HepG2 (cell line): ENCODE data around the gene SLC9A5. TPM values are rescaled to one million over a fixed set of nuclear protein-coding genes. Genes with fewer than 3 reads are reported as not detected.

Source experiments
- ATF7 ChIP-seq, 2 experiments: fragments of 450-650 bp in 1 of 2; sonication (generic) in 1 of 2; formaldehyde crosslinking in 1 of 2; IDR thresholded peaks; 2 replicates each; pipeline versions ENCODE4 v1.4.0 to v1.6.1; 2016 to 2020; ENCODE audit warnings: antibody characterized with exemption in 1 of 2, mild to moderate bottlenecking in 1 of 2, missing genetic modification reagents in 1 of 2
- FOXA3 ChIP-seq: IDR thresholded peaks from 2 replicates; pipeline ENCODE4 v1.6.1; 2016; ENCODE audit warnings: missing genetic modification reagents, missing compliant biosample characterization
- KLF12 ChIP-seq: sonication (generic); formaldehyde crosslinking; IDR thresholded peaks from 2 replicates; pipeline ENCODE4 v1.4.0; 2020; ENCODE audit warnings: missing genetic modification reagents, borderline replicate concordance
- MATR3 ChIP-seq: sonication (generic); formaldehyde crosslinking; IDR thresholded peaks from 2 replicates; pipeline ENCODE4 v1.4.0; 2020; ENCODE audit warnings: missing genetic modification reagents
- MLLT10 ChIP-seq: sonication (generic); formaldehyde crosslinking; IDR thresholded peaks from 2 replicates; pipeline ENCODE4 v1.4.0; 2020; ENCODE audit warnings: missing genetic modification reagents
- PPARG ChIP-seq: conservative IDR thresholded peaks from 2 replicates; pipeline ENCODE4 v1.6.1; 2016; ENCODE audit warnings: missing biosample characterization, missing genetic modification reagents
- THAP7 ChIP-seq: sonication (generic); formaldehyde crosslinking; IDR thresholded peaks from 2 replicates; pipeline ENCODE4 v1.8.1; 2023; ENCODE audit warnings: mild to moderate bottlenecking, missing genetic modification reagents
- TMF1 ChIP-seq: sonication (generic); formaldehyde crosslinking; IDR thresholded peaks from 2 replicates; pipeline ENCODE4 v1.8.1; 2022; ENCODE audit warnings: low read depth, missing genetic modification reagents
- ZNF558 ChIP-seq: sonication (generic); formaldehyde crosslinking; IDR thresholded peaks from 2 replicates; pipeline ENCODE4 v1.9.0; 2022; ENCODE audit warnings: mild to moderate bottlenecking, missing genetic modification reagents, borderline replicate concordance
- ZSCAN12 ChIP-seq: sonication (generic); formaldehyde crosslinking; IDR thresholded peaks from 2 replicates; pipeline ENCODE4 v1.9.0; 2021; ENCODE audit warnings: mild to moderate bottlenecking, missing genetic modification reagents
- ZSCAN29 ChIP-seq: sonication (generic); formaldehyde crosslinking; conservative IDR thresholded peaks from 2 replicates; pipeline ENCODE4 v1.4.0; 2020; ENCODE audit warnings: mild to moderate bottlenecking, missing genetic modification reagents
- polyA plus RNA-seq, 8 experiments: library from polyadenylated mRNA; depleted of rRNA in 3 of 8; stranded (reverse) in 7 of 8; unstranded in 1 of 8; fragments of >200 nt; fragmentation: Illumina TruSeq in 4 of 8; extraction: Trizol in 4 of 8; gene quantifications; 2 replicates each; pipeline versions ENCODE4 v1.2.1 to v1.2.3, GENCODE V29; 2011 to 2016; ENCODE audit warnings: low read depth in 4 of 8, missing spikeins in 1 of 8, mixed read lengths in 1 of 8; ENCODE audit not compliant: insufficient read depth in 1 of 8
- total RNA-seq, 5 experiments: library from RNA; depleted of rRNA; stranded (reverse); fragments of >200 nt; fragmentation: Illumina TruSeq; extraction: Trizol; gene quantifications; 2 replicates each; pipeline ENCODE4 v1.2.3, GENCODE V29; 2016; ENCODE audit warnings: low read depth in 1 of 5
- TF ChIP-seq, protein P1 (sequence below): sonication (generic); formaldehyde crosslinking; IDR thresholded peaks from 2 replicates; pipeline ENCODE4 v1.4.0; 2020; ENCODE audit warnings: missing genetic modification reagents, borderline replicate concordance
- TF ChIP-seq, protein P2 (sequence below): sonication (generic); formaldehyde crosslinking; IDR thresholded peaks from 2 replicates; pipeline ENCODE4 v1.8.1; 2023; ENCODE audit warnings: mild to moderate bottlenecking, missing genetic modification reagents
- TF ChIP-seq, protein P3 (sequence below): sonication (generic); formaldehyde crosslinking; IDR thresholded peaks from 2 replicates; pipeline ENCODE4 v1.4.0; 2020; ENCODE audit warnings: missing genetic modification reagents, borderline replicate concordance
- TF ChIP-seq, protein P4 (sequence below): sonication (generic); formaldehyde crosslinking; IDR thresholded peaks from 2 replicates; pipeline ENCODE4 v1.4.0; 2020; ENCODE audit warnings: missing genetic modification reagents, mild to moderate bottlenecking, borderline replicate concordance
- TF ChIP-seq, protein P5 (sequence below): sonication (generic); formaldehyde crosslinking; IDR thresholded peaks from 2 replicates; pipeline ENCODE4 v1.4.0; 2020; ENCODE audit warnings: mild to moderate bottlenecking, missing genetic modification reagents
- TF ChIP-seq, protein P6 (sequence below): IDR thresholded peaks from 2 replicates; pipeline ENCODE4 v1.6.1; 2012; ENCODE audit warnings: low read length, improper control_type of control experiment

SLC9A5 gene
- total and polyA plus RNA-seq, 2 of the 13 experiments (the other 11 are each of a cell fraction or from before 2014, with no cell fraction given): 0.58 to 1.4 TPM

GRCh38 chr16:67278773-67279295 lies 30.1 kb downstream of the SLC9A5 start (continued):
- TF ChIP-seq, protein P1, sequence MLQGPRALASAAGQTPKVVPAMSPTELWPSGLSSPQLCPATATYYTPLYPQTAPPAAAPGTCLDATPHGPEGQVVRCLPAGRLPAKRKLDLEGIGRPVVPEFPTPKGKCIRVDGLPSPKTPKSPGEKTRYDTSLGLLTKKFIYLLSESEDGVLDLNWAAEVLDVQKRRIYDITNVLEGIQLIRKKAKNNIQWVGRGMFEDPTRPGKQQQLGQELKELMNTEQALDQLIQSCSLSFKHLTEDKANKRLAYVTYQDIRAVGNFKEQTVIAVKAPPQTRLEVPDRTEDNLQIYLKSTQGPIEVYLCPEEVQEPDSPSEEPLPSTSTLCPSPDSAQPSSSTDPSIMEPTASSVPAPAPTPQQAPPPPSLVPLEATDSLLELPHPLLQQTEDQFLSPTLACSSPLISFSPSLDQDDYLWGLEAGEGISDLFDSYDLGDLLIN: peak; percentile 76; the same call in 1 of the 2 replicates
- TF ChIP-seq THAP7 (CRISPR knock-in tag) (no peak), MLLT10 (CRISPR knock-in tag) (no peak), ATF7 (IDR thresholded peaks at IDR 0.05) (no peak), ATF7 (CRISPR knock-in tag; IDR thresholded peaks at IDR 0.05) (no peak), MATR3 (CRISPR knock-in tag) (no peak), ZNF558 (CRISPR knock-in tag) (no peak), TMF1 (CRISPR knock-in tag) (no peak; the same call in 1 of the 2 replicates), ZSCAN12 (CRISPR knock-in tag) (no peak), KLF12 (CRISPR knock-in tag) (no peak; the same call in 1 of the 2 replicates), FOXA3 (CRISPR knock-in tag) (no peak; the same call in 1 of the 2 replicates), PPARG (0 out of 2 replicates have a peak, but pooled peaks have one; percentile 45), ZSCAN29 (CRISPR knock-in tag) (no peak)
- TF ChIP-seq, protein P2, sequence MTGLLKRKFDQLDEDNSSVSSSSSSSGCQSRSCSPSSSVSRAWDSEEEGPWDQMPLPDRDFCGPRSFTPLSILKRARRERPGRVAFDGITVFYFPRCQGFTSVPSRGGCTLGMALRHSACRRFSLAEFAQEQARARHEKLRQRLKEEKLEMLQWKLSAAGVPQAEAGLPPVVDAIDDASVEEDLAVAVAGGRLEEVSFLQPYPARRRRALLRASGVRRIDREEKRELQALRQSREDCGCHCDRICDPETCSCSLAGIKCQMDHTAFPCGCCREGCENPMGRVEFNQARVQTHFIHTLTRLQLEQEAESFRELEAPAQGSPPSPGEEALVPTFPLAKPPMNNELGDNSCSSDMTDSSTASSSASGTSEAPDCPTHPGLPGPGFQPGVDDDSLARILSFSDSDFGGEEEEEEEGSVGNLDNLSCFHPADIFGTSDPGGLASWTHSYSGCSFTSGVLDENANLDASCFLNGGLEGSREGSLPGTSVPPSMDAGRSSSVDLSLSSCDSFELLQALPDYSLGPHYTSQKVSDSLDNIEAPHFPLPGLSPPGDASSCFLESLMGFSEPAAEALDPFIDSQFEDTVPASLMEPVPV: peak; percentile 12; the same call in 1 of the 2 replicates
- TF ChIP-seq, protein P3, sequence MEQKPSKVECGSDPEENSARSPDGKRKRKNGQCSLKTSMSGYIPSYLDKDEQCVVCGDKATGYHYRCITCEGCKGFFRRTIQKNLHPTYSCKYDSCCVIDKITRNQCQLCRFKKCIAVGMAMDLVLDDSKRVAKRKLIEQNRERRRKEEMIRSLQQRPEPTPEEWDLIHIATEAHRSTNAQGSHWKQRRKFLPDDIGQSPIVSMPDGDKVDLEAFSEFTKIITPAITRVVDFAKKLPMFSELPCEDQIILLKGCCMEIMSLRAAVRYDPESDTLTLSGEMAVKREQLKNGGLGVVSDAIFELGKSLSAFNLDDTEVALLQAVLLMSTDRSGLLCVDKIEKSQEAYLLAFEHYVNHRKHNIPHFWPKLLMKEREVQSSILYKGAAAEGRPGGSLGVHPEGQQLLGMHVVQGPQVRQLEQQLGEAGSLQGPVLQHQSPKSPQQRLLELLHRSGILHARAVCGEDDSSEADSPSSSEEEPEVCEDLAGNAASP: no peak
- TF ChIP-seq, protein P4, sequence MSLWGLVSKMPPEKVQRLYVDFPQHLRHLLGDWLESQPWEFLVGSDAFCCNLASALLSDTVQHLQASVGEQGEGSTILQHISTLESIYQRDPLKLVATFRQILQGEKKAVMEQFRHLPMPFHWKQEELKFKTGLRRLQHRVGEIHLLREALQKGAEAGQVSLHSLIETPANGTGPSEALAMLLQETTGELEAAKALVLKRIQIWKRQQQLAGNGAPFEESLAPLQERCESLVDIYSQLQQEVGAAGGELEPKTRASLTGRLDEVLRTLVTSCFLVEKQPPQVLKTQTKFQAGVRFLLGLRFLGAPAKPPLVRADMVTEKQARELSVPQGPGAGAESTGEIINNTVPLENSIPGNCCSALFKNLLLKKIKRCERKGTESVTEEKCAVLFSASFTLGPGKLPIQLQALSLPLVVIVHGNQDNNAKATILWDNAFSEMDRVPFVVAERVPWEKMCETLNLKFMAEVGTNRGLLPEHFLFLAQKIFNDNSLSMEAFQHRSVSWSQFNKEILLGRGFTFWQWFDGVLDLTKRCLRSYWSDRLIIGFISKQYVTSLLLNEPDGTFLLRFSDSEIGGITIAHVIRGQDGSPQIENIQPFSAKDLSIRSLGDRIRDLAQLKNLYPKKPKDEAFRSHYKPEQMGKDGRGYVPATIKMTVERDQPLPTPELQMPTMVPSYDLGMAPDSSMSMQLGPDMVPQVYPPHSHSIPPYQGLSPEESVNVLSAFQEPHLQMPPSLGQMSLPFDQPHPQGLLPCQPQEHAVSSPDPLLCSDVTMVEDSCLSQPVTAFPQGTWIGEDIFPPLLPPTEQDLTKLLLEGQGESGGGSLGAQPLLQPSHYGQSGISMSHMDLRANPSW: no peak
- TF ChIP-seq, protein P5, sequence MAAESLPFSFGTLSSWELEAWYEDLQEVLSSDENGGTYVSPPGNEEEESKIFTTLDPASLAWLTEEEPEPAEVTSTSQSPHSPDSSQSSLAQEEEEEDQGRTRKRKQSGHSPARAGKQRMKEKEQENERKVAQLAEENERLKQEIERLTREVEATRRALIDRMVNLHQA (CRISPR knock-in tag): no peak
- TF ChIP-seq, protein P6, sequence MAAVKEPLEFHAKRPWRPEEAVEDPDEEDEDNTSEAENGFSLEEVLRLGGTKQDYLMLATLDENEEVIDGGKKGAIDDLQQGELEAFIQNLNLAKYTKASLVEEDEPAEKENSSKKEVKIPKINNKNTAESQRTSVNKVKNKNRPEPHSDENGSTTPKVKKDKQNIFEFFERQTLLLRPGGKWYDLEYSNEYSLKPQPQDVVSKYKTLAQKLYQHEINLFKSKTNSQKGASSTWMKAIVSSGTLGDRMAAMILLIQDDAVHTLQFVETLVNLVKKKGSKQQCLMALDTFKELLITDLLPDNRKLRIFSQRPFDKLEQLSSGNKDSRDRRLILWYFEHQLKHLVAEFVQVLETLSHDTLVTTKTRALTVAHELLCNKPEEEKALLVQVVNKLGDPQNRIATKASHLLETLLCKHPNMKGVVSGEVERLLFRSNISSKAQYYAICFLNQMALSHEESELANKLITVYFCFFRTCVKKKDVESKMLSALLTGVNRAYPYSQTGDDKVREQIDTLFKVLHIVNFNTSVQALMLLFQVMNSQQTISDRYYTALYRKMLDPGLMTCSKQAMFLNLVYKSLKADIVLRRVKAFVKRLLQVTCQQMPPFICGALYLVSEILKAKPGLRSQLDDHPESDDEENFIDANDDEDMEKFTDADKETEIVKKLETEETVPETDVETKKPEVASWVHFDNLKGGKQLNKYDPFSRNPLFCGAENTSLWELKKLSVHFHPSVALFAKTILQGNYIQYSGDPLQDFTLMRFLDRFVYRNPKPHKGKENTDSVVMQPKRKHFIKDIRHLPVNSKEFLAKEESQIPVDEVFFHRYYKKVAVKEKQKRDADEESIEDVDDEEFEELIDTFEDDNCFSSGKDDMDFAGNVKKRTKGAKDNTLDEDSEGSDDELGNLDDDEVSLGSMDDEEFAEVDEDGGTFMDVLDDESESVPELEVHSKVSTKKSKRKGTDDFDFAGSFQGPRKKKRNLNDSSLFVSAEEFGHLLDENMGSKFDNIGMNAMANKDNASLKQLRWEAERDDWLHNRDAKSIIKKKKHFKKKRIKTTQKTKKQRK: no peak
